K562 (cell line): Measurements from ENCODE around the gene DENND2A.

Experiments used
- ATF2 ChIP-seq: sonication (generic); formaldehyde crosslinking; IDR thresholded peaks from 2 replicates; pipeline ENCODE4 v1.8.1; 2022; ENCODE audit warnings: missing genetic modification reagents
- CBX1 ChIP-seq: sonication (generic); IDR thresholded peaks from 2 replicates; pipeline ENCODE4 v1.6.1; 2016; ENCODE audit warnings: antibody characterized with exemption, low read depth, mild to moderate bottlenecking
- CTCF ChIP-seq, 3 experiments: IDR thresholded peaks in 2 of 3; conservative IDR thresholded peaks in 1 of 3; 2 replicates each; pipeline ENCODE4 v1.5.1; 2011 to 2012; ENCODE audit warnings: low read length in 3 of 3, mild to moderate bottlenecking in 3 of 3, control low read depth in 2 of 3, improper control_type of control experiment in 1 of 3, inconsistent platforms in 1 of 3, low read depth in 1 of 3, mixed read lengths in 1 of 3, moderate library complexity in 1 of 3; ENCODE audit not compliant: insufficient read depth in 2 of 3
- ELK1 ChIP-seq: sonication (generic); formaldehyde crosslinking; IDR thresholded peaks from 2 replicates; pipeline ENCODE4 v1.8.1; 2022; ENCODE audit warnings: missing genetic modification reagents
- HCFC1 ChIP-seq: IDR thresholded peaks from 2 replicates; pipeline ENCODE4 v1.6.1; 2012; ENCODE audit warnings: low read depth, low read length, improper control_type of control experiment
- MAFG ChIP-seq: fragments of 450-650 bp; conservative IDR thresholded peaks from 2 replicates; pipeline ENCODE4 v1.6.1; 2016; ENCODE audit warnings: missing genetic modification characterization, missing compliant biosample characterization
- PRDM10 ChIP-seq: fragments of 450-650 bp; IDR thresholded peaks from 2 replicates; pipeline ENCODE4 v1.6.1; 2018; ENCODE audit not compliant: partially characterized antibody
- RERE ChIP-seq: sonication (generic); formaldehyde crosslinking; IDR thresholded peaks from 2 replicates; pipeline ENCODE4 v1.8.0; 2023; ENCODE audit warnings: missing genetic modification reagents, mild to moderate bottlenecking, borderline replicate concordance
- SAP30 ChIP-seq: fragments of 200-600 bp; sonication (generic); IDR thresholded peaks from 2 replicates; pipeline ENCODE4 v1.6.1; 2012; ENCODE audit warnings: borderline replicate concordance, low read depth, mild to moderate bottlenecking, moderate library complexity, low read length, control low read depth, inconsistent platforms; ENCODE audit not compliant: insufficient read depth, poor library complexity, severe bottlenecking
- SOX6 ChIP-seq: fragments of 450-650 bp; IDR thresholded peaks from 2 replicates; pipeline ENCODE4 v1.6.1; 2014; ENCODE audit warnings: mild to moderate bottlenecking
- ZBTB17 ChIP-seq: fragments of 450-650 bp; formaldehyde crosslinking; IDR thresholded peaks from 2 replicates; pipeline ENCODE4 v1.4.0; 2020; ENCODE audit warnings: mild to moderate bottlenecking
- ZBTB33 ChIP-seq: sonication (generic); formaldehyde crosslinking; IDR thresholded peaks from 2 replicates; pipeline ENCODE4 v1.8.1; 2023; ENCODE audit warnings: mild to moderate bottlenecking, missing genetic modification reagents
- ZNF175 ChIP-seq: fragments of 200-800 bp; sonication (Bioruptor generic); IDR thresholded peaks from 2 replicates; pipeline ENCODE4 v1.6.1; 2016; ENCODE audit warnings: low read depth, mild to moderate bottlenecking, missing genetic modification characterization, missing compliant biosample characterization
- ZNF507 ChIP-seq: conservative IDR thresholded peaks from 2 replicates; pipeline ENCODE4 v1.6.1; 2017; ENCODE audit warnings: missing genetic modification characterization, missing compliant biosample characterization

GRCh38 chr7:140657891-140658290, 17.3 kb upstream of the DENND2A start:
- TF ChIP-seq ATF2 (CRISPR knock-in tag) (no peak), CBX1 (no peak), RERE (CRISPR knock-in tag) (no peak), PRDM10 (no peak), SAP30 (no peak), SOX6 (no peak), CTCF (IDR thresholded peaks at IDR 0.05 in 2 of 3, conservative IDR thresholded peaks at IDR 0.05 in 1 of 3; ENCODE audit: insufficient read depth in 2 of 3, low read depth in 1 of 3, low read length in 3 of 3) (no peak), HCFC1 (no peak), ZBTB17 (no peak), ZNF175 (no peak), ZBTB33 (CRISPR knock-in tag) (no peak), MAFG (tag) (no peak), ZNF507 (no peak), ELK1 (CRISPR knock-in tag) (no peak)
